Inflammatory macrophage (primary cell): ENCODE results near the gene NEURL2.
A peak's percentile ranks its signal among the peaks of the same experiment; 100 is the strongest.
"Not testable (repeated sequence)": the region's sequence is repeated elsewhere in the genome, so short reads cannot be mapped to it uniquely, and the experiment has no call there.

Source experiments
- DNase-seq, 2 donors: peaks; one replicate each; pipeline ENCODE4 v3.0.0-alpha.2; 2020 to 2022

The NEURL2 gene

DNA sequence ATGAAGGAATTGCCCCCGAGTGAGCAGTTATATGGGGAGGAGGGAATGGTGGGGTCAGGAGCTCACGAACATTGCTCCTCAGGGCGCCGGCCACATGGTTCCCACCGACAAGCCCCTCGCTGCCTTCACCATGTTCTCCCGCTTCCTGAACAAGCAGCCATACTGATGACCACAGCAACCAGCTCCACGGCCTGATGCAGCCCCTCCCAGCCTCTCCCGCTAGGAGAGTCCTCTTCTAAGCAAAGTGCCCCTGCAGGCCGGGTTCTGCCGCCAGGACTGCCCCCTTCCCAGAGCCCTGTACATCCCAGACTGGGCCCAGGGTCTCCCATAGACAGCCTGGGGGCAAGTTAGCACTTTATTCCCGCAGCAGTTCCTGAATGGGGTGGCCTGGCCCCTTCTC is 7.3 kb upstream of the NEURL2 start:
- DNase-seq: no peak

GRCh38 chr20:45897692-45898091 is 6.7 kb upstream of the NEURL2 start:
- no peak for DNase-seq

- no peak for DNase-seq
Measured at GRCh38 chr20:45897289-45897688, 6.3 kb upstream of the NEURL2 start.

DNA sequence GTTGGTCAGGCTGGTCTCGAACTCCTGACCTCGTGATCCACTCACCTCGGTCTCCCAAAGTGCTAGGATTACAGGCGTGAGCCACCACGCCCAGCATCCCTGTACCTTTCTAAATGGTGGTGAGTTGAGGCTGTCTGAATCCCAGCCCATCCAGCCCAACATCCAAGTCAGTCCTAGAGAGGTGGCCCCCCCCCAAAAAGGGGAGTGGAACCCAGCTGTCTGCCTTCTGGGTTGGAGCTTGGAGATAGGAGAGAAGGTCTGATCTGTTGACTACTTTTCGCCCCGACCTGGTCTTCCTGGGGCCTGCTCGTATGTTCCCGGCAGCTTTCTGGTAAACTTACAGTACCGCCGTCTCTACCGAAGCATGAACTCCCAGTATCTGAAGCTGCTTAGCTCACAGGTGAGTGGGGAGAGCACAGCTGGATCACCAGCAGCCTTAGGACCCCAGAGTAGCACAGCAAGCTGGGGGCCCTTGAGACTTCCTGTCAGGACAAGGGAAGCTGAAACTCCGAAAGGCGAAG is 5.7 kb upstream of the NEURL2 start:
- no peak for DNase-seq

DNA sequence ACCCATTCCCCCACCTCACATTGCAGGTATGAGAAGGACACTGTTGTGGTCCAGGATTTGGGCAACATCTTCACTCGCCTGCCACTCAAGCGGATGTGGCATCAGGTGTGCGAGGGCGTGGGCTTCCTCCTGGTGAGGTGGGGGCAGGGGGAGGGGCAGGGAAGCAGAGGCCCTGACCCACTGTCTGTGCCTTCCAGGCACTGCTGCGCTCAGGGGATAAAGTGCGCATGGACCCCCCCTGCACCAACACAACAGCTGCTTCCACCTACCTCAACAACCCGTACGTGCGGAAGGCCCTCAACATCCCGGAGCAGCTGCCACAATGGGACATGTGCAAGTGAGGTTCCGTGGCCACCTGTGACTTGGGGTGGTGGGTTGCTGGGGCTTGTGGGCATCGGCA is 3.8 kb upstream of the NEURL2 start:
- DNase-seq: no peak

- DNase-seq: no peak
Measured at GRCh38 chr20:45893831-45894230, 2.8 kb upstream of the NEURL2 start.

GRCh38 chr20:45892828-45893500 is 2.0 kb upstream of the NEURL2 start:
- no peak for DNase-seq

GRCh38 chr20:45892049-45892825 is 1.2 kb upstream of the NEURL2 start:
- peak; percentile 52 to 59 for DNase-seq

GRCh38 chr20:45890077-45890984 is 677 bp downstream of the NEURL2 start:
- DNase-seq: peak; percentile 76 to 77

GRCh38 chr20:45888681-45889080 is 2.3 kb downstream of the NEURL2 start:
- DNase-seq: no peak

DNA sequence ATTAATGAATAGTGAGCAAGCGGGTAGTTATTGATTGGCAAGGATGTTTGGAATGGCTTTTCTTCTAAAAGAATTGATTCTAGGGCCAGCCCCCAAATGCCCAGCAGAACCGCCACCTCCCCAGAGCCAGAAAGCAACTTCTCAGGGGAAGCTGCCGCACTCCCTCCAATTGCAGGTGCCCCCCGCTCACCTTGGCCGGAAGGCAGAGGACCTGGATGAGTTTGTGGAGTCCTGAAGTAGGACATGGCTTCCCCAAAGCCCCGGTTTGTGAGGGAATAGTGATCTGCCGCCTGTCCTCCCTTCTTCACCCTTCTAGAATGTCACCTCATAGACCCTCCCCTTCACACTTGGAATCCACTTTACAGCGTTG is 3.7 kb downstream of the NEURL2 start, which contains the start of gene SPATA25:
TSS of gene SPATA25 (minus strand) at position 277 of the 370 bp plus-strand sequence. CDS start at position 245, 32 bp downstream.
- DNase-seq: no peak

- no peak for DNase-seq
Measured at GRCh38 chr20:45886590-45887345, 4.2 kb downstream of the NEURL2 start.

GRCh38 chr20:45883100-45883469 is 7.9 kb downstream of the NEURL2 start:
- DNase-seq: no peak

- no peak for DNase-seq
Measured at GRCh38 chr20:45882469-45883099, 8.4 kb downstream of the NEURL2 start.

DNA sequence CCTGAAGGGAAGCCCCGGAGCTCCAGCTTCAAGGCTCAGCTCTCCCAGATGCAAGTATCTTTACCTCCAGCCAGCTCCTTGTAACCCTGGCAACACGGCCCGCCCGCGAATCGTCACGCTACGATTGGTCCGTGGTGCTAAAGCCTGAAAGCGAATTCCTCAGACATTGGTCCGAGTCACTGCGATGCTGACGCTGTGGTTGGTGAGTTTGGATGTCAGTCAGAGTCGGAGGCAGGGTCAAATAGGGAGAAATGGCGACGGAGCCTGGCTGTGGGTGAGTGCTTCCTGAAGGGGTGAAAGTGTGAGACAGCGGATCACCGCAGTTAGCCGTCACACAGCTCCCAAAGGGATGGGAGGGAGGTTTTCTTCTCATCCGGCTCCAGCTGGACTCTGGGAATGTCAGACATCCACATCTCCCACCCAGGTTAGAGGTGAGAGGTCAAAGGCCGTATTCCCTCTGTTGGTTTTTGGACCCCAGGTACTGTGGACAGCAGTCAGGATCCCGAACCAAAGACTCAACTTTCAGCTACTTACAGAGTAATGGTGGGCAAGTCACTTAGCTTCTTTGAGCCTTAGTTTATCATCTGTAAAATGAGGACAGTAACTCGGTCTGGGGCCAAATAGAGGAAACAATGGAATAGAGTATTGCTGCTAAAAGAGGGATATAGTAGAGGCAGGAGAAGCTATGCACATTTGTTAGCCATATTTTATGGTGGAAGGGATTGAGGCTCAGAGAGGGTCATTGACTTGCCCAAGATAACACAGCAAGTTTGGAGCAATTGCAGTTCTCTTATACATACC is 9.8 kb downstream of the NEURL2 start, which contains the start of gene ZSWIM1:
TSS of gene ZSWIM1 (plus strand) at position 240 of the 801 bp plus-strand sequence. CDS start 1,366 bp downstream, outside the sequence.
- DNase-seq: peak; percentile 100

- DNase-seq: no peak
Measured at GRCh38 chr20:45878076-45878761, 12.8 kb downstream of the NEURL2 start.

DNA sequence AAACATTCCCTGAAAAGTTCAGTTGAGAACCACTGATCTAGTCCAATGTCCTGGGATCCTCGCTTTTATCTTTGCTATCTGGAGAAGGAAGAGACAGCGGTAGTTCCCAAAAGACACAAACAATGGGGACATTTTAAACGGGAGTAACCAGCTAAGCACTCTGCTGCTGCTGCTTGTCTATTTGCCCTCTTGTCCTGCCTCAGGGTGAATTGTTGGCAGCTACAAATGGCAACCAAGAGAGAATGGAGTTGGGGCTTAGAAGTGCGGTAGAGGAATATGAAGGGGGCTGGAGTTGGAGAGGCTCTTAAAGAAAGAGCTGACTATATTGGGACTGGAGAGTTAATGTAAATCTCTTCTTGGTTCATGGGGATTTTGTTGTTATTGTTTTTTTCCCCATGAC is 16.4 kb downstream of the NEURL2 start:
- no peak for DNase-seq

GRCh38 chr20:45874104-45874481 is 16.9 kb downstream of the NEURL2 start:
- DNase-seq: not testable (repeated sequence)

- DNase-seq: no peak
Measured at GRCh38 chr20:45873409-45874103, 17.5 kb downstream of the NEURL2 start.
